Motor neuron (in vitro differentiated cells): Measurements from ENCODE around the gene CLEC11A. TPM values are rescaled to one million over a fixed set of nuclear protein-coding genes. Genes with fewer than 3 reads are reported as not detected.

Source experiments
- ATAC-seq, 8 experiments: fragments of 200-7000 bp; cut with Tn5 transposase; replicated peaks in 6 of 8; 2 replicates each; pipeline ENCODE4 v1.8.0; 2021; ENCODE audit warnings: mild to moderate bottlenecking in 8 of 8, moderate library complexity in 8 of 8
- H3K27ac ChIP-seq, 2 donors: fragments of 250-450 bp; sonication (Bioruptor Pico); 2 replicates each; pipeline ENCODE4 v1.9.0; 2021; ENCODE audit warnings: antibody characterized with exemption in 2 of 2, mild to moderate bottlenecking in 2 of 2, moderate library complexity in 1 of 2
- H3K4me1 ChIP-seq, 2 donors: fragments of 250-450 bp; sonication (Bioruptor Pico); replicated peaks in 1 of 2; 2 replicates each; pipeline ENCODE4 v1.6.1; 2021; ENCODE audit warnings: antibody characterized with exemption in 2 of 2, mild to moderate bottlenecking in 2 of 2, moderate library complexity in 1 of 2
- H3K4me3 ChIP-seq, 5 donors: fragments of 250-450 bp; sonication (Bioruptor Pico); 2 replicates each; pipeline ENCODE4 v1.9.0; 2021; ENCODE audit warnings: antibody characterized with exemption in 5 of 5, mild to moderate bottlenecking in 5 of 5, moderate library complexity in 4 of 5
- WGBS, 10 experiments: fragments of 450-650 bp; shearing (Covaris generic); methylation state at CpG; one replicate each; pipeline ENCODE4 v1.0.0; 2022; 5-methylcytosine and 5-hydroxymethylcytosine counted together
- in situ Hi-C, 9 experiments: fragments of 400-800 bp; cut with MboI; loops; one replicate each; pipeline ENCODE4 v1.15.0; 2021; ENCODE audit warnings: low sequenced_read_pairs in 9 of 9, low pct_unique_long_range_greater_than_20kb in 2 of 9; ENCODE audit not compliant: unreplicated experiment in 9 of 9
- total RNA-seq, 8 experiments: library from RNA; unstranded; fragments of 300-600 nt; gene quantifications; 2 replicates each; pipeline versions ENCODE4 v1.2.3 to v1.2.4, GENCODE V29; 2022

The CLEC11A gene
- total RNA-seq, 8 experiments from 2014 or later = 1.8 to 42.0 (median 6.9) TPM

DNA sequence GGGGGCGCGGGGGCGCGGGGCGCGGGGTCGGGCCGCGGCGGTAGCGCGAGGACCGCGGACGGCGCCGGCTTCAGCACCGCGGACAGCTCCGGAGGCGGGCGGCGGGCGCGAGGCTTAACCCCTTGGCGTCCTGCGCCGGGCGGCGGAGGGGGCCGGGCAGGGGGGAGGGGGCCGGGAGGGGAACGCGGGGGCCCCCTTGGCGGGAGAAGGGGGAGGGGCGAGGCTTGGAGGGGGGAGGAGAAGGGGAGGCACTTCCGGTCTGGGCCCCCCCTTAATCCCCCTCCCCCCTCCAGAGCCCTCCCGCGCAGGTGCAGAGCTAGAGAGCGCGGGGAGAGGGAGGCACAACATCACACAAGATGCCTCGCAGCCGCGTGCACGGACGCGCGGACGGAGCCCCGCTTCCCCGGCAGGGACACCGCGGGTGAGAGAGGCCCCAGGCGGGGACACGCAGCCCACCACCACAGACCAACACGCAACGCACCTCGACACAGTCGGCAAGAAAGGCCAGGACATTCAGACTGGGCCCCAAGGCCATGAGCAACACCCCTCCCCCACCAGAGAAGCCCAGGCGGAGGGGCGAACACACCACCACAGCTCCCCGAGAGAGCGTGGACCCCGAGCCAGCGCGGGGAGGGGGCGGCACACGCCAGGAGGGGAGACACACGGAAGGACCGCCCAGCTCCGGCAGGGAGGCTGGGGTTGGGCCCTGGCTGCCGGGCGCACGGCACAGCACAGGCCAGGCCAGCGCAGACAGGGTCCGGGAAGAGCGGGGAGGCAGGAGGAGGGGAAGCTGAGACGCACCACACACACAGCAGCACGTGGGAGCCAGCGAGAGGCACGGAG lies 27.7 kb upstream of the CLEC11A start:
- peaks cover 11 to 14% of the 10 kb centered on the region in 2 donors for H3K4me1 ChIP-seq
- peak; percentile 46 to 85 (median 78) for ATAC-seq
- no CpG with 5 or more reads among the region's 81 CpGs for WGBS, 10 experiments
- H3K27ac ChIP-seq = peak overlapping the region; percentile 78 to 80
- peak overlapping the region; percentile 45 to 81 (median 57) for H3K4me3 ChIP-seq
- in situ Hi-C loops = loop anchor here in 1 of 9 experiments (25.0 kb wide), 1 partner anchor 333 kb away; the partner anchor contains the start of gene NAPSA

DNA sequence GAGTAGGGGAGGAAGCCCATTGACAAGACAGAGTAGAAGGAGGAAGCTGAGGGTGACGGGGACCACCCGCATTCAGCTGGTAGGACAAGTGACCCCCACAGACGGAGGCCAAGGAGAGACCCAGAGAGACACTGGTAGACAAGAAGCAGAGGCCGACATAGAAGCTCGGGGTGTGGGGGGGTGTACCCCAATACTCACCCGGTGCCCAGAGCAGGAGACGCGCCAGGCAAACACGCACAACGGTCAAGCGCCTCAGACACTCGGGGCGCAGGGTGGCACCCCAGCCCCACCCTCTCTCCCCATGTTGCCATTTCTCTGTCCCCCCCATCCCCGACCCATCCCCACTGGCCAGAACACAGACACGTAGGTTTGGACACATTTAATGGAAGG lies 27.1 kb upstream of the CLEC11A start:
- Histone ChIP-seq H3K27ac (peak overlapping the region; percentile 78 to 80), H3K4me1 (peaks cover 11 to 14% of the 10 kb centered on the region in 2 donors), H3K4me3 (peak overlapping the region; percentile 45 to 81 (median 57))
- in situ Hi-C loops = loop anchor here in 1 of 9 experiments (25.0 kb wide), 1 partner anchor 334 kb away; the partner anchor contains the start of gene NAPSA
- no peak for ATAC-seq
- no CpG with 5 or more reads among the region's 15 CpGs for WGBS, 10 experiments

DNA sequence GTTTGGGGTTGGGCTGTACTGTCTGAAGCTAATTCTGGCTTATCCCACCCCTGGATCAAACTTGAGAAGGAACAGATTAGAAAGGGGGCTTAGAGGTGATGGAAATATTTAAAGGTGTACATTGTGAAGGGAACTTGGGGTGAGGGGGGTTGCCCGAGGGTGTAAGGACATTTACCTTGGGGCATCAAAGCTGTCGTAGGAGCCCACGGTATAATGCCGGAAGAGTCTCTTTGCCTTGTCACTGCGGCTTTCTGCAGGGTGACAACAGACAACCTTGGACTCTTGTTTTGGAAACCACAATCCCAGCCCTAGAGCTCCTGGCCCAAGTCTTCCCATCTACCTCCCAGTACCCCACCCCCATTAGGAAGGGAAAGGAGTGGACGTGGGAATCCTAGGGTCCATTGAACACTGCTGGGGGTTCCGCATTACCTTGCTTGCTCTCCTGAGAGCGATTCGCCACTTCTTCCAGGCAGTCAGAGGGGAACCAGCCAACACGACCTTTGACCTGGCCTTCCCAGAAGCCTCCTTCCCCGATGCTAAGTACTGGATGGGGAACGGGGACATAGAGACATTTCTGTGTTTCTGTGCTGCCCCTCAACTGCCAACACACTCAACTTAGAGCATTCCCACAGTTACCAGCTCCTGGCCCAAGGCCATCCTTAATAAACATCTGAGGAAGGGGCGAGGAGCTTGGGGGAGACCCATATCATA lies 25.6 kb upstream of the CLEC11A start:
- Histone ChIP-seq H3K4me3 (no peak overlapping the region), H3K27ac (no peak overlapping the region), H3K4me1 (peaks cover 11 to 14% of the 10 kb centered on the region in 2 donors)
- in situ Hi-C loops = loop anchor here in 1 of 9 experiments (25.0 kb wide), 1 partner anchor 335 kb away; the partner anchor contains the start of gene NAPSA
- no peak for ATAC-seq
- WGBS, 10 experiments = 0 to 70% (median 32%) methylated on average over 1 to 4 of the region's 13 CpGs; no CpG with 5 or more reads in 6 of the 10 experiments

DNA sequence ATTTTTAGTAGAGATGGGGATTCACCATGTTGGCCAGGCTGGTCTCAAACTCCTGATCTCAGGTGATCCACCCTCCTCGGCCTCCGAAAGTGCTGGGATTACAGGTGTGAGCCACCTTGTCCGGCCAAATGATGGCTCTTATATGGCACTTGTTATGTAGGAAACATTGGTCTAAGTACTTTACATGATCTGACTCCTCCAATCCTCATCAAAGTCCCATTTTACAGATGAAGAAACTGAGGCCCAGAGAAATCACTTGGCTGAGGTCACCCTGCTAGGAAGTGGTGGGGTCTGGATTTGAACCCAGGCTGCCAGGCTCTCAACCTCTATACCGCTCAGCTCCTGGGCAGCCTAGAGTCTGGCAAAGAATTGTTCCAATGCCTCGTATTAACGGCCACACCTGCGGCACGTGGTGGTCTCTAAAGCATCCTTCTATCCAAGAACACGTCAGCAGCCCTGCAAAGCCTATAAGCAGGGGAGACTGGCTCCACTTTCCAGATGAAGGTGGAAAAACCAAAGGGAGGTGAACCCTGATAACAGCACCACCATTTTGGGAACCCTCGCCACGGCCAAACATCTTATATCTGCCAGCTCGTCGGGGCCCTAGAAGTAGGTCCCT lies 21.7 kb upstream of the CLEC11A start:
- Histone ChIP-seq H3K27ac (no peak overlapping the region), H3K4me3 (no peak overlapping the region), H3K4me1 (peaks cover 0 to 2% of the 10 kb centered on the region in 2 donors)
- no peak for ATAC-seq
- 0 to 100% (median 86%) methylated on average over 1 to 13 of the region's 13 CpGs; no CpG with 5 or more reads in 2 of the 10 experiments for WGBS, 10 experiments
- in situ Hi-C loops = loop anchor here in 2 of 9 experiments (10.0 kb wide), 1 partner anchor 83 kb away; no protein-coding TSS in a partner anchor

DNA sequence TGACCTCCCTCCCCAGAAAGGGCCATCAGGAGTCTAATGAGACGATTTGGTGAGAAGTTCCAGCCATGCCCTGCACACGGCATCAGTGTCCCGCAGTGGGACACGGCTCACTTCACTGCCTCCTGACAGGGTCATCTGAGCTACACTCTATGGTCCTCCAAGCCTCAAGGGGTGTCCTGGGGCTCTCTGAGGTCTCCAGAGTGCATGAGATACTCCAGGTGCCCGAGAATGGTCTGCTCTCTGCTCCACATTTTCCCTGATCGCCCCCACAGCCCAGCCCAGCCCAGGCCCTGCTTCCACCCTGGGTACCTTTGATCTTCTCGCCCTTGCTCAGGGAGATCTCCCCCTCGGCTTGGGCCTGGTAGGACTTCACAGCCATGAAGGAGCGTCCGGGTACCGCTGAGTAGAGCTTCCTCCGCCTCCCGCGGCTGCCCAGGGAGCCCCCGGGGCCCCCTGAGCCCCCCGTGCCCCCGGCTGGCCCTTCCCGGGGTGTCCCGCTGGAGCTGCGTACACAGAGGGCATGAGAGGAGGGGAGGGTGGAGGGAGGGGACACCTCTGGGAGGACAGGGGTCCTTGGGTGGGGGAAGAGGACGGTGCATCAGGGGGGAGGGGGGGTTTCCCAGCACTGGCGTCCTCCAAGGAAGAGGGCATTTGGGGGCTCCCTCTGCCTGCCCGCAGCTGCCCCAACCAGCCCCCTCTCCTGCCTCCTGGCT lies 20.9 kb upstream of the CLEC11A start:
- Histone ChIP-seq H3K27ac (no peak overlapping the region), H3K4me1 (no peaks in the 10 kb centered on the region), H3K4me3 (no peak overlapping the region)
- WGBS, 10 experiments = 0 to 80% (median 73%) methylated on average over 1 to 5 of the region's 23 CpGs; no CpG with 5 or more reads in 7 of the 10 experiments
- ATAC-seq = no peak
- in situ Hi-C loops = loop anchor here in 2 of 9 experiments (10.0 kb wide), 1 partner anchor 82 kb away; no protein-coding TSS in a partner anchor

DNA sequence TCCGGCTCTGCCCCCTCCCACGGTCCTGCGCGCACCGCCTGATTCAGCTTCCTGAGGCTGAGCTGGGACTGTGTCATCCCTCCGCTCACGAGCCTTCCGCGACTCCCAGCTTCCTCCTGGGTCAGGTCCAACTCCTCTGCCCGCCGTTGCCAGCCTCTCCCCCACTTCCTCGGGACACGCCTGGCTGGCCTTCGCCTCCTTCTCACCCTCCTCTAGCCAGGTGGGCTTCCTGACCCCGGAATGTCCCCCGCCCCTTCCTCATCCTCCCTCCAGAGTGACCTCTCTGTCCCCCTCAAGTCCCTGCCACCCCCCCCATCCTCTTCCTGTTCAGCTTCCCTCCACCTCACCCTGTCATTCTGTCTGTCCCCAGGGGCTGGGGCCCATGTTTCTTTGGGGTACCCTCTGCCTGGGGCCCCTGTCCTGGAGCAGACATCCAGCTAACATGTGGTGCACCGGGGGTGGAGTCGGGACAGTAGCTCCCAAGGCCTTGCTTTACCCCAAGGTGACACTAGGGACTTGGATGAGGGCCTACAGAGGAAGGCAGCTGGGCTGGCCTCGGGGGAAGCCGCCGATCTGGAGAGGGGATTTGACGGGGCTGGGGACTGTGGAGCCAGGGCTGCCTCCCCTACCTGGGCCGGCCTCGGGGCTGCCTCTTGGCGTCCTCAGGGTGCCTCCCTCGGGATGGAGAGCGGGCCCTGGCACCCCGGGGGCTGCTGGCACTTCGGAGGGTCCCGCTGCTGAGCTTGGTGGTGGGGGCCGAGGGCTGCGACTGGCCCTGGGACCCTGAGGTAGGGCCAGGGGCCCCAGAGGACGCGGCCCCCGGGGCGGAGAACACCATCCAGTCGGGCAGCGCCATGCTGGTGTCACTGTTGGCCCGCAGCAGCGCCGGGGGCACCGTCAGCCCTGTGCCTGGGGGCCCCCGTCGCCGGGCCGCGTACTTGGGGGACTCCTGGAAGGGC lies 20.0 kb upstream of the CLEC11A start:
- in situ Hi-C loops = loop anchor here in 2 of 9 experiments (10.0 kb wide), 1 partner anchor 82 kb away; no protein-coding TSS in a partner anchor
- ATAC-seq = peak in 1 of 8 experiments; percentile 9
- Histone ChIP-seq H3K27ac (no peak overlapping the region), H3K4me3 (no peak overlapping the region), H3K4me1 (no peaks in the 10 kb centered on the region)
- WGBS, 10 experiments = no CpG with 5 or more reads among the region's 47 CpGs

DNA sequence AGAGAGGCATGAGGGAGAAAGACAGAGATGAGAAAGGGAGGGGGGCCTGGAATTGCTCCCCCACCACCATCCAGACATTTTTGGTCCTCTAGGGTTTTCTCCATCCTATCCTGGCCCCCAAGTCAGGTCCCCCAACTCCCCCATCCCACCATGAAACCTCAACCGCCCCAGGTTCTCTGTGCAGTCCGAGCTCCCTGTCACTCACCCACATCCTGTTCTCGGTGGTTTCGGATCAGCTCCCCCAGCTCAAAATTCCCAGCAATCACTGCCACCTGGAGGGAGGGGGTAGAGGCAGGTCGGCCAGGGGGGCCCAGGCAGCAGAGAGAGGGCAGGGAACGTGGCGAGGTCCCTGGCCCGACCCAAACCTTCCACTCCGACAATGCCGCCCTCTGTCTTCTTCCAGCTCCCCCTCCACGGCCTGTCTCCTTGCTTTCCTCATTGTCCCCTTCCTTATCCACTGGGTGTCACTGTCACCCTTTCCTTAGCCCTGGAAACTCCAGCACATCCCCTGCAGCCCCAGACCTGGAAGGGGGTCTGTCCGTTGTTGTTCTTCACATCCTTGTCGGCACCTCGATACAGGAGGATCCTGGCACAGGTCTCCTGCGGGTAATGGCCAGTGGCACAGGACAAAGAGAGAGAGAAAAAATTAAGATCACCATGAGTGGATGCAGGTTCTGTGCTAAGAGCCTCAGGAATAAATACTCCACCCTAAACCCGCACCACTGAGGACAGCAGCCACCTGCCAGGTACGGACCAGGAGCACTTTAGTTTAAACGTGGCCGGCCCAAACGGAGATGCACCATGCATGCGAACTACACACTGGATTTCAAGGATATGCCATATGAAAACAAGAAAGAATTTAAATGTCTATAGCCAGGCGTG lies 19.0 kb upstream of the CLEC11A start:
- Histone ChIP-seq H3K4me1 (no peaks in the 10 kb centered on the region), H3K4me3 (no peak overlapping the region), H3K27ac (no peak overlapping the region)
- peak in 6 of 8 experiments; percentile 47 to 68 (median 55) for ATAC-seq
- WGBS, 10 experiments = 34 to 100% (median 64%) methylated on average over 1 to 12 of the region's 22 CpGs; no CpG with 5 or more reads in 4 of the 10 experiments
- in situ Hi-C loops = loop anchor here in 2 of 9 experiments (10.0 kb wide), 1 partner anchor 81 kb away; no protein-coding TSS in a partner anchor

DNA sequence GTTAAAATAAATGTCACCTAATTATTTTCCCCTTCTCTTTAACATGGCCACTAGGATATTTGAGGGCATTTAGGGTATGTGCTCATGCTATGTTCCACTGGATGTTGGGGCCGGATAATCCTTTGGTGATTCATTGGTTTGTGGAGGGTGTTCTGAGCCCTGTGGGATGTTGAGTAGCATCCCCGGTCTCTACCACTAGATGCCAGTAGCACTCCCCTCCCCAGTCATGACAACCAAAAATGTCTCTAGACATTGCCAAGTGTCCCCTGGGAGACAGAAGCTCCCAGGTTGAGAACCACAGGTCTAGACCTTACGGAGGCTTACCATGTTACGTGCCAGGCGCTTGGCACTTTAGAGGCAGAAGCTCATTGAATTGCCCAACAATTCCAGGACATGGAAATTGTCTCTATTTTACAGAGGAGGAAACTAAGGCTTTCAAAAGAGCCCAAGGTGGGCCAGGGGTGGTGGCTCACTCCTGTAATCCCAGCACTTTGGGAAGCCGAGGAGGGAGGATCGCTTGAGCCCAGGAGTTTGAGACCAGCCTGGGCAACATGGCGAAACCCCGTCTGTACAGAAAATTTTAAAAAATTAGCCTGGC lies 17.6 kb upstream of the CLEC11A start:
- in situ Hi-C loops = loop anchor here in 2 of 9 experiments (10.0 kb wide), 1 partner anchor 79 kb away; no protein-coding TSS in a partner anchor
- 0 to 48% (median 0%) methylated on average over 1 to 6 of the region's 9 CpGs; no CpG with 5 or more reads in 3 of the 10 experiments for WGBS, 10 experiments
- ATAC-seq = peak; percentile 59 to 97 (median 86)
- no peaks in the 10 kb centered on the region for H3K4me1 ChIP-seq
- no peak overlapping the region for H3K27ac ChIP-seq
- H3K4me3 ChIP-seq = no peak overlapping the region

DNA sequence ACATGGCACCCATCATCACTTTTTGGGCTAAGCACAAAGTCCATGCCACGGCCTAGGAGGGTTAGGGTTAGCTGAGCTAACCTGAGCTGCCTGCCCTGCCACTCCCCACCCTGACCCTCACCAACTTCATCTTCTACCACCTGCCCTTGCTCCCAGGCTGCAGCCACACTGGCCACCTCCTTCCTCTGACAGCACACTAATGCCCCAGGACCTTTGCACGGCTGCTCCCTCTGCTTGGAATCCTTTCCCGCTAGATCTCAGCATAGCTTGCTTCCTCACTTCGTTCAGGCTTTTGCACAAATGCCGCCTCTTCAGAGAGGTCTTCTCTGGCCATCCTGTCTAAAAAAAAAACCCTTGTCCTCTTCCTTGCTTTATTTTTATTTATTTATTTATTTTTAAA lies 16.8 kb upstream of the CLEC11A start:
- in situ Hi-C loops = loop anchor here in 2 of 9 experiments (10.0 kb wide), 1 partner anchor 78 kb away; no protein-coding TSS in a partner anchor
- H3K4me3 ChIP-seq = no peak overlapping the region
- WGBS, 10 experiments = 20 to 80% (median 67%) methylated on average over 1 to 5 of the region's 5 CpGs; no CpG with 5 or more reads in 2 of the 10 experiments
- H3K27ac ChIP-seq = no peak overlapping the region
- no peak for ATAC-seq
- no peaks in the 10 kb centered on the region for H3K4me1 ChIP-seq

DNA sequence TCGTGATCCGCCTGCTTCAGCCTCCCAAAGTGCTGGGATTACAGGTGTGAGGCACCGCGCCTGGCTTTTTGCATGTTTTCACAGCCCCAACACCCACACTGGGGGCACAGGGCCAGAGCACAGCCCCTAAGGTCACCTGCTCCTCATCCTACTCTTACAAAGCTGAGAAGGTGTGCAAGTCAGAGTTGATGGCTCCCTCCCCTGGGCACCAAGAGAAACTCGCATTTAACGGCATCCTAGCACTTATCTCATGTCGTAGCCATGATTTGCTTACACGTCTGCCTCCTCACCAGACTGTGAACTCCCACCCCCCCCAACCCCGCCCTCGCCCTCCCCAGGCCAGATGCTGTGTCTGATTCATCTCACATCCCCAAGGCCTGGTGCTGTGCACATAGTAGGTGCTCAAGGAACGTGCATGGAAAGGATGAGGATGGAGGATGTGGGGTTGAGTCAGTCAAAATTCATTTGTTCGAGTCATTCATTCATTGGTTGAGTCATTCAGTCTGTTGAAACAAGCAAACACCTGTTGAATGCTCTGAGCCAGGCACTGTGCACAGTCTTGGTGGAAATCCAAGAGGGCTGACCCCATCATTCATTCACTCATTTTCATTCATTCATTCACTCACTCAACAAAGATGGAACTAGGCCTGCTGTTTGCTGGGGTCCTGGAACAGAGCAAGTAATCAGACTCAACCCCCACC lies 14.8 kb upstream of the CLEC11A start:
- WGBS, 10 experiments = 40 to 100% (median 80%) methylated on average over 1 to 2 of the region's 12 CpGs; no CpG with 5 or more reads in 5 of the 10 experiments

More for the DNA sequence above, 14.8 kb upstream of the CLEC11A start:
- H3K27ac ChIP-seq = no peak overlapping the region
- H3K4me3 ChIP-seq = no peak overlapping the region
- H3K4me1 ChIP-seq = no peaks in the 10 kb centered on the region
- no peak for ATAC-seq
- in situ Hi-C loops = loop anchor here in 2 of 9 experiments (10.0 kb wide), 1 partner anchor 76 kb away; no protein-coding TSS in a partner anchor
